Upper lobe of left lung (tissue), 6 donors: Measurements from ENCODE around the gene TMEM221. TPM values are rescaled to one million over a fixed set of nuclear protein-coding genes. Genes with fewer than 3 reads are reported as not detected.

Experiments
- ATAC-seq, 2 donors: fragments of 200-7000 bp; cut with Tn5 transposase; one replicate each; pipeline ENCODE4 v1.9.1; 2022; ENCODE audit warnings: mild to moderate bottlenecking in 2 of 2, moderate library complexity in 2 of 2; ENCODE audit not compliant: low FRiP score in 2 of 2
- DNase-seq, 2 donors: peaks; one replicate each; pipeline ENCODE4 v3.0.0-alpha.2; 2019 to 2020
- H3K27ac ChIP-seq, 4 donors: fragments of 200-600 bp; sonication (generic); one replicate each; pipeline ENCODE4 v1.5.1; 2016 to 2019
- H3K27me3 ChIP-seq, 4 donors: fragments of 200-600 bp; sonication (generic); one replicate each; pipeline ENCODE4 v1.5.1; 2017 to 2019
- H3K36me3 ChIP-seq, 4 donors: fragments of 200-600 bp; sonication (generic); one replicate each; pipeline ENCODE4 v1.5.1; 2016 to 2019
- H3K4me1 ChIP-seq, 4 donors: fragments of 200-600 bp; sonication (generic); one replicate each; pipeline ENCODE4 v1.5.1; 2018 to 2019
- H3K4me3 ChIP-seq, 4 donors: fragments of 200-600 bp; sonication (generic); one replicate each; pipeline ENCODE4 v1.5.1; 2017 to 2019; ENCODE audit warnings: mild to moderate bottlenecking in 2 of 4, moderate library complexity in 1 of 4
- H3K9me3 ChIP-seq, 4 donors: fragments of 200-600 bp; sonication (generic); one replicate each; pipeline ENCODE4 v1.5.1; 2018 to 2019
- EP300 ChIP-seq, 4 donors: sonication (generic); formaldehyde crosslinking; IDR thresholded peaks; one replicate each; pipeline ENCODE4 v1.5.1; 2017; ENCODE audit warnings: antibody characterized with exemption in 4 of 4, control low read depth in 2 of 4
- POLR2A ChIP-seq, 4 donors: fragments of 450-650 bp; IDR thresholded peaks; one replicate each; pipeline ENCODE4 v1.5.1; 2016 to 2017; ENCODE audit warnings: antibody characterized with exemption in 4 of 4, mild to moderate bottlenecking in 2 of 4
- POLR2AphosphoS5 ChIP-seq, 2 donors: sonication (generic); formaldehyde crosslinking; IDR thresholded peaks; one replicate each; pipeline ENCODE4 v1.5.1; 2017; ENCODE audit warnings: antibody characterized with exemption in 2 of 2
- WGBS, 2 donors: methylation state at CpG; one replicate each; pipeline ENCODE4 v1.1.5; 2017 to 2018; 5-methylcytosine and 5-hydroxymethylcytosine counted together
- total RNA-seq, 6 donors: library from RNA; depleted of rRNA in 4 of 6; stranded (reverse); fragments of >200 nt in 4 of 6; gene quantifications; one replicate each; pipeline versions ENCODE4 v1.1.0 to v1.2.1, GENCODE V29; 2016 to 2021
- TF ChIP-seq, protein P1 (sequence below), 6 experiments: fragments of 450-650 bp in 4 of 6; fragments of 200-600 bp in 2 of 6; sonication (generic) in 2 of 6; IDR thresholded peaks; one replicate each; pipeline ENCODE4 v1.5.1; 2016 to 2019; ENCODE audit warnings: antibody characterized with exemption in 6 of 6
- donor health status: DM: no; HTN: no; CAD: no; lungs with moderate emphysema.
- donor health status: DM: no; HTN: yes; CAD: no; lungs with severe emphysema.

TMEM221 gene
- total RNA-seq, 6 donors from 2014 or later = 0.14 TPM; not detected in 5

DNA sequence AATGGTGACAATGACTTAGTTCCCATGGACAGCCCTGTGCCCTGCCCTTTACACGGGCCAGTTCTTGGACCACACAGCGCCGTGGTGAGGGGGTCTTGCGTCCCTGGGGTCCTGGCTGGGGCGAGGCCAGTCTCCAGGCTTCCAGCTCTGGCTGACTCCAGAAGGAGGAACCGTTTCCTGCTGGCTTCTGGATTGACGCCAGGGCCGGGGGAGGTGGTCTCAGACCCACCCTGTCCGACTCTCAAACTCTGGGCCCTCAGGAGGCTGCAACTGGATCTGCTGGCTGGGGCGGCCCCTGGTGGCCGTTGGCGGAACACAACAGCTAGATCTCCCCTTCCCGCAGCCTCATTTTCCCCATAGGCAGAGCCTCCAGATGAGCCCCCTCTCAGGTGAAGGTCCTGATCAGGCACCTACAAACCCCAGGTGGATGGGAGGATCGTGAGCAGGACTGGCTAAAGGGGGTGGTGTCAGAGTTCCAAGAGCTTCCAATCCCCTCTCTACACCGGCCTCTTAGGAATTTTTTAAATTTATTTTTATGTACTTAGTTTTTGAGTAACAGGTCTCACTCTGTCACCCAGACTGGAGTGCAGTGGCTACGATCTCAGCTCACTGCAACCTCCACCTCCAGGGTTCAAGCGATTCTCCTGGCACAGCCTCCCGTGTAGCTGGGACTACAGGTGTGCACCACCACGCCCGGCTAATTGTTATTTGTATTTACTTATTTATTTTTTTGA lies 62.4 kb downstream of the TMEM221 start:
- no peak for TF ChIP-seq POLR2AphosphoS5 (IDR thresholded peaks at IDR 0.05)
- TF ChIP-seq EP300 (IDR thresholded peaks at IDR 0.05) = no peak
- TF ChIP-seq POLR2A (IDR thresholded peaks at IDR 0.05) = no peak
- TF ChIP-seq, protein P1, sequence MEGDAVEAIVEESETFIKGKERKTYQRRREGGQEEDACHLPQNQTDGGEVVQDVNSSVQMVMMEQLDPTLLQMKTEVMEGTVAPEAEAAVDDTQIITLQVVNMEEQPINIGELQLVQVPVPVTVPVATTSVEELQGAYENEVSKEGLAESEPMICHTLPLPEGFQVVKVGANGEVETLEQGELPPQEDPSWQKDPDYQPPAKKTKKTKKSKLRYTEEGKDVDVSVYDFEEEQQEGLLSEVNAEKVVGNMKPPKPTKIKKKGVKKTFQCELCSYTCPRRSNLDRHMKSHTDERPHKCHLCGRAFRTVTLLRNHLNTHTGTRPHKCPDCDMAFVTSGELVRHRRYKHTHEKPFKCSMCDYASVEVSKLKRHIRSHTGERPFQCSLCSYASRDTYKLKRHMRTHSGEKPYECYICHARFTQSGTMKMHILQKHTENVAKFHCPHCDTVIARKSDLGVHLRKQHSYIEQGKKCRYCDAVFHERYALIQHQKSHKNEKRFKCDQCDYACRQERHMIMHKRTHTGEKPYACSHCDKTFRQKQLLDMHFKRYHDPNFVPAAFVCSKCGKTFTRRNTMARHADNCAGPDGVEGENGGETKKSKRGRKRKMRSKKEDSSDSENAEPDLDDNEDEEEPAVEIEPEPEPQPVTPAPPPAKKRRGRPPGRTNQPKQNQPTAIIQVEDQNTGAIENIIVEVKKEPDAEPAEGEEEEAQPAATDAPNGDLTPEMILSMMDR (IDR thresholded peaks at IDR 0.05) = peak; percentile 81 to 91 (median 89)
- Histone ChIP-seq H3K4me3 (no peak overlapping the region), H3K4me1 (peaks cover 21 to 32% (median 24%) of the 10 kb centered on the region in 4 donors), H3K27me3 (peaks cover 0 to 5% (median 0%) of the 10 kb centered on the region in 4 donors), H3K36me3 (no peaks in the 10 kb centered on the region), H3K9me3 (no peaks in the 10 kb centered on the region), H3K27ac (no peak overlapping the region)
- WGBS, 2 donors = 52 to 58% methylated on average over 8 to 13 of the region's 20 CpGs
- DNase-seq (peak; percentile 62 to 92), ATAC-seq (peak; percentile 74 to 75)

Other genes starting within 250 kb of the TMEM221 start
- gene USE1, start 233.3 kb downstream of the TMEM221 start, total RNA-seq = 10 to 100 TPM; 21.6 to 49.3 (median 23.9) TPM
- 10 to 100 TPM; 12.3 to 37.7 (median 25.8) TPM for gene OCEL1, start 222.4 kb downstream of the TMEM221 start, total RNA-seq
- 10 to 100 TPM; 55.5 to 86.8 (median 63.1) TPM for gene NR2F6, start 202.7 kb downstream of the TMEM221 start, total RNA-seq
- gene USHBP1, start 183.9 kb downstream of the TMEM221 start, total RNA-seq = 10 to 100 TPM in 4 of 6 donors, 1 to 10 TPM in 2; 9.1 to 21.4 (median 10.7) TPM
- 10 to 100 TPM; 45.1 to 95.3 (median 82.3) TPM for gene BABAM1, start 181.2 kb downstream of the TMEM221 start, total RNA-seq
- gene ANKLE1, start 166.8 kb downstream of the TMEM221 start, total RNA-seq = 10 to 100 TPM in 1 of 6 donors, 1 to 10 TPM in 3, under 1 TPM in 2; 0.57 to 13.6 (median 1.4) TPM
- gene ABHD8, start 145.2 kb downstream of the TMEM221 start, total RNA-seq = 10 to 100 TPM; 19.7 to 23.4 (median 21.2) TPM
- gene MRPL34, start 142.8 kb downstream of the TMEM221 start, total RNA-seq = 100 to 1,000 TPM in 5 of 6 donors, 10 to 100 TPM in 1; 98.3 to 176 (median 122) TPM
- 10 to 100 TPM; 11.5 to 42.8 (median 28.4) TPM for gene DDA1, start 139.1 kb downstream of the TMEM221 start, total RNA-seq
- 10 to 100 TPM in 4 of 6 donors, 1 to 10 TPM in 2; 9.0 to 45.1 (median 16.4) TPM for gene ANO8, start 113.8 kb downstream of the TMEM221 start, total RNA-seq
- gene GTPBP3, start 111.1 kb downstream of the TMEM221 start, total RNA-seq = 10 to 100 TPM; 14.9 to 95.3 (median 26.4) TPM
- 100 to 1,000 TPM in 1 of 6 donors, 10 to 100 TPM in 1, 1 to 10 TPM in 4; 1.0 to 103 (median 6.9) TPM for gene PLVAP, start 71.3 kb downstream of the TMEM221 start, total RNA-seq
- gene CCDC194, start 54.5 kb downstream of the TMEM221 start, total RNA-seq = 1 to 10 TPM in 2 of 6 donors, under 1 TPM in 1, not detected in 3; 0.83 to 2.2 (median 2.1) TPM
- 100 to 1,000 TPM in 1 of 6 donors, 10 to 100 TPM in 5; 30.4 to 197 (median 74.1) TPM for gene BST2, start 43.0 kb downstream of the TMEM221 start, total RNA-seq
- 10 to 100 TPM; 25.1 to 55.2 (median 49.1) TPM for gene MVB12A, start 28.6 kb downstream of the TMEM221 start, total RNA-seq
- gene NXNL1, start 12.3 kb upstream of the TMEM221 start, total RNA-seq = not detected
- gene SLC27A1, start 21.9 kb upstream of the TMEM221 start, total RNA-seq = 10 to 100 TPM; 21.0 to 88.0 (median 30.8) TPM
- gene PGLS, start 63.0 kb upstream of the TMEM221 start, total RNA-seq = 100 to 1,000 TPM in 3 of 6 donors, 10 to 100 TPM in 3; 50.6 to 117 (median 99.7) TPM
- 100 to 1,000 TPM in 4 of 6 donors, 10 to 100 TPM in 2; 58.3 to 151 (median 116) TPM for gene COLGALT1, start 107.0 kb upstream of the TMEM221 start, total RNA-seq
- under 1 TPM in 5 of 6 donors, not detected in 1; under 0.01 to 0.54 (median 0.33) TPM for gene UNC13A, start 239.7 kb upstream of the TMEM221 start, total RNA-seq